Neural progenitor cell (in vitro differentiated cells): ENCODE results near the gene GRHL1.

Source experiments
- CTCF ChIP-seq: fragments of 200-600 bp; sonication (generic); IDR thresholded peaks from 2 replicates; pipeline ENCODE4 v1.5.1; 2017; ENCODE audit warnings: antibody characterized with exemption, mild to moderate bottlenecking
- EZH2 ChIP-seq: fragments of 200-600 bp; sonication (generic); IDR thresholded peaks from 2 replicates; pipeline ENCODE4 v1.6.1; 2017; ENCODE audit warnings: antibody characterized with exemption, mild to moderate bottlenecking, moderate library complexity
- EZH2phosphoT487 ChIP-seq: fragments of 200-600 bp; sonication (generic); IDR thresholded peaks from 2 replicates; pipeline ENCODE4 v1.6.1; 2017; ENCODE audit warnings: antibody characterized with exemption

DNA sequence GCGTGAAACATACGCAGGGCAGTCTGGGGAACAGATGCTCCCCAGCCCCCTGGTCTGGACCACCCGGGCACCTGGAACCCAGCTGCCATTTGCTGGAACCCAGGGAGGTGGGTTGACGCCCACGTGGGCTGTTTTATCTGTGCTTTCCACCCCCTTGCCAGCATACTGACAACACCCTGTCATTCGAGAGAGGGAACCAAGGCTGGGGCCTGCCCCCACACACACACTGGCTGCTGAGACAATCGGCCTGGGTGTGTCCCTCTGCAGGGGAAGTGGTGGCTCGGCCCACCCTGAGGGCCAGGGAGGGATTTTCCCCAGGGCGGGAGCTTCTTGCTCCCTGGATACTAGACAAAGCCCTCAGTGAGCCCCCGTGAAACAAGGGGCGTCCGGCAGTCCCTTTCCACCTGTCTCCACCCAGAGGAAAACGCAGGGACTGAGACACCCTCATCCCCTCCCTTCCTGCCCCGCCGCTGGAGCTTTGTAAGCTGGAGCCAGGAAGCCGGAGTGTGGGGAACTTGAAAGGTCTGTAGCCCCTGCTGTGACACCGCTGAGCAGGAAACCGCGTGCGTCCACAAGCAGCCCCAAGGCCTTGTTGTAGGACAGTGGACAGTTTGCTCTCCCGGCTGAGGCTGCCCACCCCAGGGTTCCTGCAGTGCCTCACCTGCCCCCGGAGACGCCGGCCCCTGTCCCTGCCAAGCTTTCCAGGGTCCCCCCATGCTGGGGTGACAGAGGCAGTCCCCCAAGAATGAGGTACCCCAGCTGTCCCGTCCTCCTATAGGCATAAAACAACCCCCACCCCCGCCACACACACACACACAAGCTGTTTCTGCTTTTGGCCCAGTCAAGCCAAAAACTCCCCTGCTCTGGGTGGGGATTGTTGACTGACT lies 77.7 kb downstream of the GRHL1 start:
- TF ChIP-seq CTCF, result no peak
- no peak for TF ChIP-seq EZH2phosphoT487
- no peak for TF ChIP-seq EZH2
